PC-3 (cell line): Measurements from ENCODE around the gene MVB12B.

ENCODE experiments used
- EZH2phosphoT487 ChIP-seq: fragments of 300-600 bp; sonication (generic); IDR thresholded peaks from 2 replicates; pipeline ENCODE4 v1.6.1; 2018; ENCODE audit warnings: mild to moderate bottlenecking, antibody characterized with exemption, low read length, borderline replicate concordance
- TF ChIP-seq, protein P1 (sequence below): fragments of 300-600 bp; sonication (generic); conservative IDR thresholded peaks from 2 replicates; pipeline ENCODE4 v1.5.1; 2017; ENCODE audit warnings: antibody characterized with exemption, low read depth, mild to moderate bottlenecking, low read length

DNA sequence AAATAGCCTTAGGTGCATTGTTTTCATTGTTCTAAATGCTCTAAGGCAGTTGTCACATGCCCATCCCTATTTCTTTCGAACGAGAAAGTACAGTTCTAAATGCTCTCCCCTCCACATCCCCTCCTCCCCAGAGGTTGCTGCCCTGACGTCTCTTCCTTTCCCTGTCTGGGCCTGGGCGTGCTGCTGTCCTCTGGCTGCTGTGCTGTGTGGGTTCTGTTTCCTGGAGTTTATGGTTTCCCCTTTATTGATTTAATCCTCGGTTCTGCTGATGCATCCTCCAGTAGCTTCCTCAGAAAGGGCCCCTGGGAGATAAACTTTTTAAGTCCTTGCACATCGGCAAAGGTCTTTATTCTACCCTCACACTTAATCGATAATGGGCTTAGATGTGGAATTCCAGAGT, 48.8 kb downstream of the MVB12B start:
- TF ChIP-seq, protein P1, sequence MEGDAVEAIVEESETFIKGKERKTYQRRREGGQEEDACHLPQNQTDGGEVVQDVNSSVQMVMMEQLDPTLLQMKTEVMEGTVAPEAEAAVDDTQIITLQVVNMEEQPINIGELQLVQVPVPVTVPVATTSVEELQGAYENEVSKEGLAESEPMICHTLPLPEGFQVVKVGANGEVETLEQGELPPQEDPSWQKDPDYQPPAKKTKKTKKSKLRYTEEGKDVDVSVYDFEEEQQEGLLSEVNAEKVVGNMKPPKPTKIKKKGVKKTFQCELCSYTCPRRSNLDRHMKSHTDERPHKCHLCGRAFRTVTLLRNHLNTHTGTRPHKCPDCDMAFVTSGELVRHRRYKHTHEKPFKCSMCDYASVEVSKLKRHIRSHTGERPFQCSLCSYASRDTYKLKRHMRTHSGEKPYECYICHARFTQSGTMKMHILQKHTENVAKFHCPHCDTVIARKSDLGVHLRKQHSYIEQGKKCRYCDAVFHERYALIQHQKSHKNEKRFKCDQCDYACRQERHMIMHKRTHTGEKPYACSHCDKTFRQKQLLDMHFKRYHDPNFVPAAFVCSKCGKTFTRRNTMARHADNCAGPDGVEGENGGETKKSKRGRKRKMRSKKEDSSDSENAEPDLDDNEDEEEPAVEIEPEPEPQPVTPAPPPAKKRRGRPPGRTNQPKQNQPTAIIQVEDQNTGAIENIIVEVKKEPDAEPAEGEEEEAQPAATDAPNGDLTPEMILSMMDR = no peak
- TF ChIP-seq EZH2phosphoT487 = no peak
